Measurements from ENCODE around the gene STK10.

STK10 gene

DNA sequence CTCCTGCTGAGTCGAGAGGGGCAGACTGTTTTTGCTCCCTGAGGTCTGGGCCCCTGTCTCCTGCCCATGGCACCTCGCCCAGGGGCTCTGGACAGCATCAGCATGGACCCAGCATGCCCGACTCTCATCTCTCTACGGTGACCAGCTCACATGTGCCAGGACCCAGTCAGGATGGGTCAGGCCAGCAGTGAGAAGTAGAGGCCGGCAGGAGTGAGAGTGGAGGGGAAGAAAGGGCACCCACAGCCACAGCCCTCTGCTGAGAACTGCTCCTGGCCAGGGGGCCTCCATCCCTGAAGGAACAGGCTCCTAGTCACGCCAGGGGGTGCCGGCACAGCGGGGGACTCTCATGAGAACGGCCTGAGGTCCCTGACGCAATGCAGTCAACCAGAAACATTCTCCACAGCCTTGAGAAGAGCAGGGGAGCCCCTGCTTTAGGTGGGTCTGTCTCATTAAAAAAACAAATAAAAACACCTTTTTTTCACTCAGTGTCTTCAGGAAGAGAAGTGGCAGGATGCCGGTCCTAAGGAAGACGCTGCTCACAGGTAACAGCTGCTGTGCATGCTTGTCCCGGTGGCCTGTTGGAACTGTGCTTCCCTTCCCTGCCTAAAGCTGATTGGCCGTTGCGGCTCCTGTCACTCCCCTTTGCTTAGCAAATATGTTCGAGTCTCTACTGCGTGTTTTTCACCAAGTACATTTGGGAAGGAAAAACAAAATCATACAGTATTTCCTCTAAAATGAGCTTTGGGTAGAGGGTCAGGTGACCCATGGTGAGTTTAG lies 95.9 kb downstream of the STK10 start:
- Histone ChIP-seq H3K4me1 (ENCODE audit: control insufficient read depth, insufficient read depth, low read length) (peaks cover 5% of the 10 kb centered on the region), H3K27ac (ENCODE audit: insufficient read depth, low read depth, low read length, poor library complexity, severe bottlenecking) (no peak overlapping the region), H3K36me3 (ENCODE audit: control insufficient read depth, insufficient read depth, low read length) (no peaks in the 10 kb centered on the region), H3K27me3 (ENCODE audit: control insufficient read depth, insufficient read depth, low read length, poor library complexity, severe bottlenecking) (no peaks in the 10 kb centered on the region), H3K9me3 (ENCODE audit: control insufficient read depth, low read length) (no peaks in the 10 kb centered on the region), H3K4me3 (ENCODE audit: insufficient read depth, low read depth, low read length) (no peak overlapping the region)
- 89 to 92% methylated on average over 17 of the region's 17 CpGs for WGBS, 2 experiments

DNA sequence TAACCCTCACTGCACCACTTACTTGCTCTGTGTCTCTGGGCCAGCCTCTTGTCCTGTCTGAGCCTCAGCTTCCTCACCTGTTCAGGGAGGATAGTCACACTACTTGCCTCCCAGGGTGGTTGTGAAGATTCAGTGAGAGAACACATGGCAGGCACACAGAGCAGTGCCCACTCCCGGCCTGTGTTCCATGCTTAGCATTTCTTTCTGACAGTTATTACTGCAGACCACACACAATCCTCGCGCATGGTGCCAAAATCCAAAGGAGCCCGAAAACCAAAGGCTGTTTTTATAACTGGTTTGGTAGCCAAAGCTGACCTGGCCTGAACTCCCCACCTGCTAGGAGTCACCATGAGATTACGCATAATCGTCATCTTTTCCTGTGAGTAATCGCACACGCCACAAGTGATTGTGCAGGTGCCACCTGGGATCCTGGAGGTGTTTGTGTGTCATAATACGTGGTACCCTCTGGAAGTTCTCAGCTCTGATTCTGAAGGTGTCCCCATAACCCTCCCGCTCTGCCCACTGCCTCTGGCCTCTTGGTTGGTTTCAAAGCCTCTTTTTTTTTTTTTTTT lies 97.0 kb downstream of the STK10 start:
- no peaks in the 10 kb centered on the region for H3K36me3 ChIP-seq (ENCODE audit: control insufficient read depth, insufficient read depth, low read length)
- H3K27me3 ChIP-seq (ENCODE audit: control insufficient read depth, insufficient read depth, low read length, poor library complexity, severe bottlenecking): no peaks in the 10 kb centered on the region
- H3K4me1 ChIP-seq (ENCODE audit: control insufficient read depth, insufficient read depth, low read length): peaks cover 9% of the 10 kb centered on the region
- no peaks in the 10 kb centered on the region for H3K9me3 ChIP-seq (ENCODE audit: control insufficient read depth, low read length)
- 95 to 97% methylated on average over 10 of the region's 10 CpGs for WGBS, 2 experiments
- H3K27ac ChIP-seq (ENCODE audit: insufficient read depth, low read depth, low read length, poor library complexity, severe bottlenecking): no peak overlapping the region
- H3K4me3 ChIP-seq (ENCODE audit: insufficient read depth, low read depth, low read length): no peak overlapping the region

- 91 to 94% methylated on average over 7 of the region's 7 CpGs for WGBS, 2 experiments
- H3K27ac ChIP-seq (ENCODE audit: insufficient read depth, low read depth, low read length, poor library complexity, severe bottlenecking): no peak overlapping the region
- H3K4me3 ChIP-seq (ENCODE audit: insufficient read depth, low read depth, low read length): no peak overlapping the region
- peaks cover 4% of the 10 kb centered on the region for H3K4me1 ChIP-seq (ENCODE audit: control insufficient read depth, insufficient read depth, low read length)
- no peaks in the 10 kb centered on the region for H3K36me3 ChIP-seq (ENCODE audit: control insufficient read depth, insufficient read depth, low read length)
- H3K9me3 ChIP-seq (ENCODE audit: control insufficient read depth, low read length): no peaks in the 10 kb centered on the region
- no peaks in the 10 kb centered on the region for H3K27me3 ChIP-seq (ENCODE audit: control insufficient read depth, insufficient read depth, low read length, poor library complexity, severe bottlenecking)
Measured at GRCh38 chr5:172089298-172090117, 98.5 kb downstream of the STK10 start.

DNA sequence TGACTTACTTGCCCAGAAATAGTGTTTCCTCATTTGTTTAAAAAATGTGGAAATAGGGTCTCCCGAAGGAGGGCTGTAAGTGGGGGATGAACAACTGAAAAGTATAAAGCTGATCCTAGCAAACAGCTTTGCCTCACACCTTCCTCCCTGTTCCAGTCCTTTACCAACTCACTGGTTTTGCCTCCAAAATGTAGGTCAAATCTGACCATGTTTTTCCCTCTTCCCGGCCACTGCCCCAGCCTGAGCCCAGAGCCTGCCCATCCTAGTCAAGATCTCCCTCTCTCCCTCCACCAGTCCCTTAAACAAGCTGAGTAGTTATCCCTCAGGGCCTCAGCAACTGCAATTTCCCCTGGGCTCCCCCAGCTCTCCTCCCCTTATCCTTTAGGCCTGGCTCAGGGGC lies 99.2 kb downstream of the STK10 start:
- no peaks in the 10 kb centered on the region for H3K9me3 ChIP-seq (ENCODE audit: control insufficient read depth, low read length)
- H3K36me3 ChIP-seq (ENCODE audit: control insufficient read depth, insufficient read depth, low read length): no peaks in the 10 kb centered on the region
- 86 to 92% methylated on average over 2 of the region's 2 CpGs for WGBS, 2 experiments
- no peak overlapping the region for H3K4me3 ChIP-seq (ENCODE audit: insufficient read depth, low read depth, low read length)
- no peak overlapping the region for H3K27ac ChIP-seq (ENCODE audit: insufficient read depth, low read depth, low read length, poor library complexity, severe bottlenecking)
- H3K4me1 ChIP-seq (ENCODE audit: control insufficient read depth, insufficient read depth, low read length): peaks cover 4% of the 10 kb centered on the region
- no peaks in the 10 kb centered on the region for H3K27me3 ChIP-seq (ENCODE audit: control insufficient read depth, insufficient read depth, low read length, poor library complexity, severe bottlenecking)

GRCh38 chr5:172086194-172086975 lies 101.6 kb downstream of the STK10 start:
- H3K4me1 ChIP-seq (ENCODE audit: control insufficient read depth, insufficient read depth, low read length): peaks cover 4% of the 10 kb centered on the region
- H3K4me3 ChIP-seq (ENCODE audit: insufficient read depth, low read depth, low read length): no peak overlapping the region
- no peaks in the 10 kb centered on the region for H3K36me3 ChIP-seq (ENCODE audit: control insufficient read depth, insufficient read depth, low read length)
- H3K27me3 ChIP-seq (ENCODE audit: control insufficient read depth, insufficient read depth, low read length, poor library complexity, severe bottlenecking): no peaks in the 10 kb centered on the region
- 91% methylated on average over 14 of the region's 14 CpGs for WGBS, 2 experiments
- H3K27ac ChIP-seq (ENCODE audit: insufficient read depth, low read depth, low read length, poor library complexity, severe bottlenecking): no peak overlapping the region
- H3K9me3 ChIP-seq (ENCODE audit: control insufficient read depth, low read length): no peaks in the 10 kb centered on the region

- H3K36me3 ChIP-seq (ENCODE audit: control insufficient read depth, insufficient read depth, low read length): no peaks in the 10 kb centered on the region
- WGBS, 2 experiments: 94% methylated on average over 10 of the region's 10 CpGs
- peaks cover 4% of the 10 kb centered on the region for H3K4me1 ChIP-seq (ENCODE audit: control insufficient read depth, insufficient read depth, low read length)
- no peaks in the 10 kb centered on the region for H3K27me3 ChIP-seq (ENCODE audit: control insufficient read depth, insufficient read depth, low read length, poor library complexity, severe bottlenecking)
- no peak overlapping the region for H3K4me3 ChIP-seq (ENCODE audit: insufficient read depth, low read depth, low read length)
- H3K9me3 ChIP-seq (ENCODE audit: control insufficient read depth, low read length): no peaks in the 10 kb centered on the region
- no peak overlapping the region for H3K27ac ChIP-seq (ENCODE audit: insufficient read depth, low read depth, low read length, poor library complexity, severe bottlenecking)
Measured at GRCh38 chr5:172085738-172086137, 102.3 kb downstream of the STK10 start.

DNA sequence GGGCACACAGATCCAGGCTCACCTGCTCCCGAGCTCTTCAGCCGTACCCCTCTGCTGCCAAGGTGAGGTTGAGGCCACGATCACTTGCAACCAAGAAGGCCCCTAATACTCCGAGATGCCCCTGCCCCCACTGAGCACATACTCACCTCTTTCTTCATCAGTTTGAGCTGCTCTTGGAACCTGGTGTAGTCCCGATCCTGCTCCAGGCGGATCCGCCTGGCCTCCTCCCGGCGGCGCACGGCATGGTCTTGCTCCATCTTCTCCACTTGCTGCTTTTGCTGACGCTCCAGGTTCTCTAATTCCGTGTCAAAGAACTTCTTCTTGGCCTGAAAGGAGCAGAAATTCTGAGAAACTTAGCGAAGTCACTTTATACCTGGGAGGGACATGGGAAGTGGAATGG lies 105.8 kb downstream of the STK10 start:
- Histone ChIP-seq H3K4me1 (ENCODE audit: control insufficient read depth, insufficient read depth, low read length) (peaks cover 5% of the 10 kb centered on the region), H3K4me3 (ENCODE audit: insufficient read depth, low read depth, low read length) (no peak overlapping the region), H3K36me3 (ENCODE audit: control insufficient read depth, insufficient read depth, low read length) (no peaks in the 10 kb centered on the region), H3K27me3 (ENCODE audit: control insufficient read depth, insufficient read depth, low read length, poor library complexity, severe bottlenecking) (no peaks in the 10 kb centered on the region), H3K27ac (ENCODE audit: insufficient read depth, low read depth, low read length, poor library complexity, severe bottlenecking) (no peak overlapping the region), H3K9me3 (ENCODE audit: control insufficient read depth, low read length) (no peaks in the 10 kb centered on the region)
- WGBS, 2 experiments: 95 to 97% methylated on average over 14 of the region's 14 CpGs

- H3K4me1 ChIP-seq (ENCODE audit: control insufficient read depth, insufficient read depth, low read length): peaks cover 9% of the 10 kb centered on the region
- no peaks in the 10 kb centered on the region for H3K27me3 ChIP-seq (ENCODE audit: control insufficient read depth, insufficient read depth, low read length, poor library complexity, severe bottlenecking)
- no peaks in the 10 kb centered on the region for H3K36me3 ChIP-seq (ENCODE audit: control insufficient read depth, insufficient read depth, low read length)
- no peak overlapping the region for H3K27ac ChIP-seq (ENCODE audit: insufficient read depth, low read depth, low read length, poor library complexity, severe bottlenecking)
- no peaks in the 10 kb centered on the region for H3K9me3 ChIP-seq (ENCODE audit: control insufficient read depth, low read length)
- 69 to 83% methylated on average over 2 to 4 of the region's 4 CpGs for WGBS, 2 experiments
- H3K4me3 ChIP-seq (ENCODE audit: insufficient read depth, low read depth, low read length): no peak overlapping the region
Measured at GRCh38 chr5:172079876-172080275, 108.1 kb downstream of the STK10 start.

DNA sequence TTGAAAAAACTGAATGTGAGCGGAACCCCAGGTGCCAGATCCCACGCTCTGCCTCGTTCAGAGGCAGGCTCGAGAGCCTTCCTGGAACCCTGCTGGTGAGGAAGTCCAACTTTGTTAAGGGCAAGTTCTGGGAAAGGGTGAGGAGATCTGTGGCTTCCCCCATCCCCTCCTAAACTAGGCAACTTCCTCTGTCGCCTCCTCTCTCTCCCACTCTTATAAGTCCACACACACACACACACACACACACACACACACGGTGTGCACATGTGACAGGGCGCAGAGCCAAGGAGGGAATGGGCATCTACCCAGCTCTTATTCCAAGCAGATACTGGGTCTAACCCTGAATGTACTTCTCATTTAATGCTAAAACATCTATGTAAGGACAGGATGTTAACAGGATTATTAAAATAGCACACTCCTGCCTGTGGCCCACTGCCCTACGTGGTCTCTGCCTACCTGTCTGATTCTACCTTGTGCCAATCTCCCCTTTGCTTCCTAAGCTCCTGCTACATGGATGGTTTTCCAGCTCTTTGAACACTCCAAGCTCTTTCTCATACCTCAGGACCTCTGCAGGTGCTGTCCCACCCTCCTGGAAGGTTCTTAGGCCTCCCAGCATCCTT lies 109.2 kb downstream of the STK10 start:
- 87 to 89% methylated on average over 8 of the region's 8 CpGs for WGBS, 2 experiments
- Histone ChIP-seq H3K9me3 (ENCODE audit: control insufficient read depth, low read length) (no peaks in the 10 kb centered on the region), H3K27me3 (ENCODE audit: control insufficient read depth, insufficient read depth, low read length, poor library complexity, severe bottlenecking) (no peaks in the 10 kb centered on the region), H3K4me3 (ENCODE audit: insufficient read depth, low read depth, low read length) (no peak overlapping the region), H3K27ac (ENCODE audit: insufficient read depth, low read depth, low read length, poor library complexity, severe bottlenecking) (no peak overlapping the region), H3K4me1 (ENCODE audit: control insufficient read depth, insufficient read depth, low read length) (peaks cover 9% of the 10 kb centered on the region), H3K36me3 (ENCODE audit: control insufficient read depth, insufficient read depth, low read length) (no peaks in the 10 kb centered on the region)

Measured in ectodermal cell (in vitro differentiated cells).